Gastrocnemius medialis (tissue), 4 donors: Measurements from ENCODE around the gene STX17.

Experiments
- POLR2A ChIP-seq, 2 donors: fragments of 450-650 bp; IDR thresholded peaks; one replicate each; pipeline ENCODE4 v1.6.1; 2017; ENCODE audit warnings: antibody characterized with exemption in 2 of 2, mild to moderate bottlenecking in 2 of 2, moderate library complexity in 2 of 2
- TF ChIP-seq, protein P1 (sequence below), 5 experiments: fragments of 450-650 bp in 3 of 5; fragments of 200-600 bp in 2 of 5; sonication (generic) in 2 of 5; IDR thresholded peaks in 4 of 5; conservative IDR thresholded peaks in 1 of 5; 1 replicate in 4 of 5; 2 replicates in 1 of 5; pipeline ENCODE4 v1.5.1; 2016 to 2019; ENCODE audit warnings: antibody characterized with exemption in 5 of 5, mild to moderate bottlenecking in 3 of 5, moderate library complexity in 3 of 5

- TF ChIP-seq, protein P1, sequence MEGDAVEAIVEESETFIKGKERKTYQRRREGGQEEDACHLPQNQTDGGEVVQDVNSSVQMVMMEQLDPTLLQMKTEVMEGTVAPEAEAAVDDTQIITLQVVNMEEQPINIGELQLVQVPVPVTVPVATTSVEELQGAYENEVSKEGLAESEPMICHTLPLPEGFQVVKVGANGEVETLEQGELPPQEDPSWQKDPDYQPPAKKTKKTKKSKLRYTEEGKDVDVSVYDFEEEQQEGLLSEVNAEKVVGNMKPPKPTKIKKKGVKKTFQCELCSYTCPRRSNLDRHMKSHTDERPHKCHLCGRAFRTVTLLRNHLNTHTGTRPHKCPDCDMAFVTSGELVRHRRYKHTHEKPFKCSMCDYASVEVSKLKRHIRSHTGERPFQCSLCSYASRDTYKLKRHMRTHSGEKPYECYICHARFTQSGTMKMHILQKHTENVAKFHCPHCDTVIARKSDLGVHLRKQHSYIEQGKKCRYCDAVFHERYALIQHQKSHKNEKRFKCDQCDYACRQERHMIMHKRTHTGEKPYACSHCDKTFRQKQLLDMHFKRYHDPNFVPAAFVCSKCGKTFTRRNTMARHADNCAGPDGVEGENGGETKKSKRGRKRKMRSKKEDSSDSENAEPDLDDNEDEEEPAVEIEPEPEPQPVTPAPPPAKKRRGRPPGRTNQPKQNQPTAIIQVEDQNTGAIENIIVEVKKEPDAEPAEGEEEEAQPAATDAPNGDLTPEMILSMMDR (IDR thresholded peaks at IDR 0.05 in 4 of 5, conservative IDR thresholded peaks at IDR 0.05 in 1 of 5): no peak
- TF ChIP-seq POLR2A (IDR thresholded peaks at IDR 0.05): no peak
Measured at GRCh38 chr9:99889120-99889519, 17.3 kb upstream of the STX17 start.
